GM06990 (cell line): ENCODE data around the gene PTPN4.
A peak's percentile ranks its signal among the peaks of the same experiment; 100 is the strongest.

Source experiments
- DNase-seq: peaks from one replicate; pipeline ENCODE4 v3.0.0-alpha.2; 2011; ENCODE audit not compliant: insufficient read length; ENCODE audit errors: extremely low read depth
- H3K27me3 ChIP-seq: replicated peaks from 2 replicates; pipeline ENCODE4 v1.6.0; 2011; ENCODE audit warnings: low read length; ENCODE audit not compliant: control insufficient read depth, insufficient read depth
- H3K36me3 ChIP-seq: 2 replicates; pipeline ENCODE4 v1.5.1; 2011; ENCODE audit warnings: low read length; ENCODE audit not compliant: control insufficient read depth, insufficient read depth
- H3K4me3 ChIP-seq: replicated peaks from 2 replicates; pipeline ENCODE4 v1.5.1; 2011; ENCODE audit warnings: low read depth, mild to moderate bottlenecking, control low read depth, low read length
- CTCF ChIP-seq: IDR thresholded peaks from 2 replicates; pipeline ENCODE4 v1.5.1; 2011; ENCODE audit warnings: low read length, control low read depth, mild to moderate bottlenecking, inconsistent platforms; ENCODE audit not compliant: insufficient read depth, poor library complexity, severe bottlenecking

The PTPN4 gene

GRCh38 chr2:120012771-120013596 is 253.3 kb downstream of the PTPN4 start, which contains the start of gene EPB41L5:
TSS of gene EPB41L5 (plus strand) at chr2:120013077. CDS start at chr2:120019085, 6,008 bp downstream.
- DNase-seq: peak; percentile 89
- no peaks in the 10 kb centered on the region for H3K27me3 ChIP-seq
- TF ChIP-seq CTCF: no peak
- peak within 1 kb of the TSS; percentile 78 for H3K4me3 ChIP-seq
- no peaks in the 10 kb centered on the region for H3K36me3 ChIP-seq

- Histone ChIP-seq H3K4me3 (peak overlapping the region; percentile 78), H3K36me3 (no peaks in the 10 kb centered on the region), H3K27me3 (no peaks in the 10 kb centered on the region)
- no peak for TF ChIP-seq CTCF
- no peak for DNase-seq
These were observed 254.0 kb downstream of the PTPN4 start for GRCh38 chr2:120013597-120014223.

DNA sequence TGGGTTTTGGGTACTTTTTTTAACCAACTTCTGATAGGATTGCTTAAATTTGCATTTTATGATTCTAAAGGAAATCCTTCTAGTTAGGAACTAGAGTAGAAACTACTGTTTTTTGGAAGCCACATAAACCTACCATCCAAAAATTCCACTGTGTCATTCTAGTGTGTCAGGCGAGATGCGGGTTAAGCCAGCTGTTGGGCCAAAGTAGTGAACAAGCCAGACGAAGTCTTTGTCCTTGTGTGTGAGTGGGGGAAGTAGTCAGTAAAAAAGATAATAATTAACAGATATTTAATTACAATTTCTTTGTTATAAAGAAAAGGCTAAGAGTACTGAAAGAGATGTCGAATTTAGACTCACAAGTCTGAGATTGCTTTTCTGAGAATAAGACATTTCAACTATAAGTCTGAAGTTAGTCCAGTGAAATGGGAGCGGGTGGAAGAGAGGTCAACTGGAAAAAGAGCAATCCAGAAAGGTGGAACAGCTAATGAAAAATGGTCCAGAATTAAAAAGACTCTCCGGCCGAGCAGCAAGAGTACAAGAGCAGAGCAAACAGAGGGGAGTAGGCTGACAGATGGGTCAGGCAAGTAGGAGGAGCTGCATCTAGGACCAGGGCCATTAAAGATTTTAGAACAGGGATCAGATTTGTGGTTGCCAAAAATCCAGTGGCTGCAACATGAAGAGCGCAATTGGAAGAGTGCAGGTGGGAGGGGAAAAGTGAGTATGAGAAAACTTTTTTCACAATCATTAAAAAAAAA is 254.7 kb downstream of the PTPN4 start:
- H3K27me3 ChIP-seq: no peaks in the 10 kb centered on the region
- no peaks in the 10 kb centered on the region for H3K36me3 ChIP-seq
- H3K4me3 ChIP-seq: no peak overlapping the region
- no peak for DNase-seq
- TF ChIP-seq CTCF: no peak

DNA sequence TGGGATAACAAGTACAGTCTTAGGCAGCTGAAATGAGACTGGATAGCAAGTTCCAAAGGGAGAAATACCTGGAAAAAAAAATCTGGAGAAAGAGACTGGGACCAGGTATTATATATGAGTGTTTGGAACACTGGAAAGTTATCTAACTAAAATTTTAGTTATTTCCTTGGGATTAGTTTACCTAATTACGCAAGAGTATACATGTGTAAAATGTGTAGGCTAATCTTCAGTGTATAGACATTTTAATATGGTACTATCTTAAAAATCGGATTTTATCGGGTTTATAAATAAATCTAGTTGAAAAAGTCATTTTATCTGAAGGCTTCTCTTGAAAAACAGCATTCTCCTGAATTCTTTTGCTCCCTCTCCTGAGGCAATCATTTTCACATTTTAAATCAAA is 257.1 kb downstream of the PTPN4 start:
- Histone ChIP-seq H3K27me3 (no peaks in the 10 kb centered on the region), H3K4me3 (no peak overlapping the region), H3K36me3 (no peaks in the 10 kb centered on the region)
- DNase-seq: no peak
- TF ChIP-seq CTCF: no peak

- H3K4me3 ChIP-seq: no peak overlapping the region
- no peaks in the 10 kb centered on the region for H3K36me3 ChIP-seq
- no peak for DNase-seq
- TF ChIP-seq CTCF: no peak
- no peaks in the 10 kb centered on the region for H3K27me3 ChIP-seq
These were observed 257.5 kb downstream of the PTPN4 start for GRCh38 chr2:120017201-120017600.
